ENCODE measurements around the gene HOXD1. TPM values are rescaled to one million over a fixed set of nuclear protein-coding genes. Genes with fewer than 3 reads are reported as not detected.

The HOXD1 gene
- total RNA-seq, 1 experiment from 2014 or later, result not detected

DNA sequence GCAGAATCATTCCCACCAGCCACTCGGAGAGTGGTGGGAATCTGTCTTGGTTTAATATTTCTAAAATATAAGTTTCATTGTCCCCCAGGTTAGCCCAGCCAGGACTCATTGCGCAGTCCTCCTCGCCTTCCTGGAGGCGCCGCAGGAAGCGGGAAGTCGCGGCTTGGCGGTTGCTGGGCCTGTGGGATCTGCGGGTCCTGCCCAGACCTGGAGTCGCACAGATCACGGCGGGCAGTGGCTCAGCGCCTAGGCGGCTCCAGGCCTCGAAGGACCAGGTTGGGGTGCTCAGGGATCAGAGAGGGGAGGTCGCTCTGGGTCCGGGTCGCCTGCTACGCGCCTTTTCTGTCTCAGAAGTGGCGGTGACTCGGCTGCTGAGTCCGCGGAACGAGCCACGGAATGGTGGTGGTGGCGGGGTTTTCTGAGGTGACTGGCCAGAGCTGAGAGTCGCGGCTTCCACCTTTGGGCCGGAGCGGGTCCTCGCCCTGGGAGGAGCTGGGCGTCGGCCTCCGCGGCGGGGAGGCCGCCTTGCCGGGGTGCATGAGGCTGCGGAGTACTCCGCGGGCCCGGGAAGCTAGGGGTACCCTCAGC is 28.7 kb upstream of the HOXD1 start:
- H3K4me3 Mint-ChIP-seq, result no peak overlapping the region
- Histone ChIP-seq H3K79me2 (ENCODE audit: insufficient read depth, low read length) (no peaks in the 10 kb centered on the region), H2BK15ac (ENCODE audit: low read depth, low read length) (no peak overlapping the region), H2BK20ac (ENCODE audit: low read depth, low read length, poor library complexity, severe bottlenecking) (no peak overlapping the region), H3K79me1 (ENCODE audit: insufficient read depth, low read depth, low read length, poor library complexity, severe bottlenecking) (no peaks in the 10 kb centered on the region), H4K20me1 (ENCODE audit: control insufficient read depth, insufficient read depth, insufficient read length) (peaks cover 2% of the 10 kb centered on the region), H3K14ac (ENCODE audit: insufficient read depth, low read length) (no peak overlapping the region), H3K4ac (ENCODE audit: low read depth, low read length) (no peak overlapping the region), H4K5ac (ENCODE audit: insufficient read length, low read depth, low read length) (no peak overlapping the region), H2BK5ac (ENCODE audit: insufficient read length, low read length) (no peak overlapping the region), H2BK120ac (ENCODE audit: low read depth, low read length, poor library complexity, severe bottlenecking) (no peak overlapping the region), H3K23ac (ENCODE audit: insufficient read length, low read depth, low read length) (no peak overlapping the region), H2AFZ (ENCODE audit: low read length) (no peak overlapping the region), H2AK5ac (ENCODE audit: insufficient read length, low read length) (no peak overlapping the region), H4K91ac (ENCODE audit: insufficient read length, low read depth, low read length) (no peak overlapping the region), H3K18ac (ENCODE audit: insufficient read length, low read depth, low read length) (no peak overlapping the region), H3K9me3 (ENCODE audit: control insufficient read depth, low read depth, low read length) (no peaks in the 10 kb centered on the region), H2BK12ac (ENCODE audit: insufficient read length, low read depth, low read length) (no peak overlapping the region), H3K9ac (ENCODE audit: extremely low read depth, insufficient read length, low read length) (no peak overlapping the region), H3K4me2 (ENCODE audit: insufficient read depth, insufficient read length, low read length) (peak overlapping the region; percentile 9), H4K8ac (replicated peaks; ENCODE audit: insufficient read length, low read depth, low read length) (no peak overlapping the region), H3K27ac (ENCODE audit: insufficient read length, low read depth, low read length) (no peak overlapping the region), H3K27me3 (ENCODE audit: insufficient read depth, low read length) (peaks cover 100% of the 10 kb centered on the region), H3T11ph (ENCODE audit: low read length) (no peak overlapping the region), H3K4me1 (ENCODE audit: insufficient read depth, low read length) (no peaks in the 10 kb centered on the region), H3K23me2 (ENCODE audit: insufficient read length, low read depth, low read length, poor library complexity, severe bottlenecking) (no peaks in the 10 kb centered on the region), H3K56ac (ENCODE audit: insufficient read length, low read depth, low read length) (no peak overlapping the region)
- peaks cover 2 to 5% of the 10 kb centered on the region in 2 experiments; a peak in 3 of 5 replicates for H3K9me3 Mint-ChIP-seq
- peaks cover 100% of the 10 kb centered on the region for H3K27me3 Mint-ChIP-seq (ENCODE audit: low read depth)
- H3K27ac Mint-ChIP-seq, result no peak overlapping the region
- peaks cover 6 to 38% of the 10 kb centered on the region in 2 experiments; a peak in 3 of 4 replicates for H3K4me1 Mint-ChIP-seq
- TF ChIP-seq, protein P1, sequence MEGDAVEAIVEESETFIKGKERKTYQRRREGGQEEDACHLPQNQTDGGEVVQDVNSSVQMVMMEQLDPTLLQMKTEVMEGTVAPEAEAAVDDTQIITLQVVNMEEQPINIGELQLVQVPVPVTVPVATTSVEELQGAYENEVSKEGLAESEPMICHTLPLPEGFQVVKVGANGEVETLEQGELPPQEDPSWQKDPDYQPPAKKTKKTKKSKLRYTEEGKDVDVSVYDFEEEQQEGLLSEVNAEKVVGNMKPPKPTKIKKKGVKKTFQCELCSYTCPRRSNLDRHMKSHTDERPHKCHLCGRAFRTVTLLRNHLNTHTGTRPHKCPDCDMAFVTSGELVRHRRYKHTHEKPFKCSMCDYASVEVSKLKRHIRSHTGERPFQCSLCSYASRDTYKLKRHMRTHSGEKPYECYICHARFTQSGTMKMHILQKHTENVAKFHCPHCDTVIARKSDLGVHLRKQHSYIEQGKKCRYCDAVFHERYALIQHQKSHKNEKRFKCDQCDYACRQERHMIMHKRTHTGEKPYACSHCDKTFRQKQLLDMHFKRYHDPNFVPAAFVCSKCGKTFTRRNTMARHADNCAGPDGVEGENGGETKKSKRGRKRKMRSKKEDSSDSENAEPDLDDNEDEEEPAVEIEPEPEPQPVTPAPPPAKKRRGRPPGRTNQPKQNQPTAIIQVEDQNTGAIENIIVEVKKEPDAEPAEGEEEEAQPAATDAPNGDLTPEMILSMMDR (conservative IDR thresholded peaks at IDR 0.05), result no peak
- no CpG with 5 or more reads among the region's 44 CpGs for WGBS (ENCODE audit: extremely low coverage, insufficient read length, low lambda C conversion rate)
- no peak for DNase-seq
- no peaks in the 10 kb centered on the region; a peak in 1 of 7 replicates for H3K36me3 Mint-ChIP-seq (ENCODE audit: insufficient read depth in 1 of 3, low read depth in 3 of 3)
